IMR-90 (cell line): ENCODE results near the gene TXNL4A. TPM values are rescaled to one million over a fixed set of nuclear protein-coding genes. Genes with fewer than 3 reads are reported as not detected.

Experiments used
- ATAC-seq: fragments of 200-7000 bp; cut with Tn5 transposase; 2 replicates; pipeline ENCODE4 v1.9.1; 2020; ENCODE audit warnings: low read depth, mild to moderate bottlenecking, moderate library complexity
- BruUV-seq: library from RNA; stranded (reverse); fragments of 400-500 nt; replicated peaks from 2 replicates; lab custom pipeline; 2021; lab: Mats Ljungman, UMichigan
- CTCF ChIA-PET: fragments of 300-600 bp; formaldehyde crosslinking; extraction: SDS; loops from one replicate; lab custom pipeline; 2021; ENCODE audit warnings: antibody characterized with exemption; lab: Yijun Ruan, JAX
- POLR2A ChIA-PET: fragments of 300-600 bp; sonication (Branson Sonifier 250); formaldehyde crosslinking; loops from one replicate; lab custom pipeline; 2022; ENCODE audit warnings: antibody characterized with exemption; ENCODE audit not compliant: unreplicated experiment; lab: Charles Lee
- DNase-seq: peaks from one replicate; pipeline ENCODE4 v3.0.0; 2013
- H2AFZ ChIP-seq: replicated peaks from 2 replicates; pipeline ENCODE3; 2013; ENCODE audit warnings: low read length, mild to moderate bottlenecking; ENCODE audit not compliant: poor library complexity
- H2AK5ac ChIP-seq: 2 replicates; pipeline ENCODE4 v1.6.1; 2013; ENCODE audit warnings: low read depth, low read length, inconsistent platforms
- H2AK9ac ChIP-seq: replicated peaks from 2 replicates; pipeline ENCODE3; 2013; ENCODE audit warnings: mild to moderate bottlenecking, low read depth, low read length, moderate library complexity; ENCODE audit not compliant: poor library complexity
- H2BK120ac ChIP-seq: 2 replicates; pipeline ENCODE4 v1.6.1; 2013; ENCODE audit warnings: low read depth, low read length, inconsistent platforms
- H2BK15ac ChIP-seq: 3 replicates; pipeline ENCODE4 v1.6.1; 2013; ENCODE audit warnings: low read depth, low read length, inconsistent platforms
- H2BK20ac ChIP-seq: 2 replicates; pipeline ENCODE4 v1.6.1; 2013; ENCODE audit warnings: low read depth, mild to moderate bottlenecking, inconsistent platforms, low read length, moderate library complexity
- H2BK5ac ChIP-seq: 2 replicates; pipeline ENCODE4 v1.6.1; 2013; ENCODE audit warnings: mild to moderate bottlenecking, low read depth, low read length, inconsistent platforms; ENCODE audit not compliant: poor library complexity, severe bottlenecking
- H3K14ac ChIP-seq: replicated peaks from 2 replicates; pipeline ENCODE4 v1.6.1; 2013; ENCODE audit warnings: low read depth, low read length, inconsistent platforms
- H3K18ac ChIP-seq: 2 replicates; pipeline ENCODE4 v1.6.1; 2013; ENCODE audit warnings: low read depth, low read length, control low read depth
- H3K23ac ChIP-seq: 2 replicates; pipeline ENCODE4 v1.6.1; 2013; ENCODE audit warnings: low read depth, low read length, inconsistent platforms
- H3K27ac ChIP-seq: 2 replicates; pipeline ENCODE4 v1.5.1; 2013; ENCODE audit warnings: mild to moderate bottlenecking, control low read depth, low read length; ENCODE audit not compliant: insufficient read depth
- H3K27me3 ChIP-seq: 2 replicates; pipeline ENCODE4 v1.6.1; 2013; ENCODE audit warnings: low read length; ENCODE audit not compliant: control insufficient read depth, insufficient read depth
- H3K36me3 ChIP-seq: 2 replicates; pipeline ENCODE4 v1.6.1; 2013; ENCODE audit warnings: low read length, mixed read lengths; ENCODE audit not compliant: control insufficient read depth, insufficient read depth
- H3K4ac ChIP-seq: 2 replicates; pipeline ENCODE4 v1.6.1; 2013; ENCODE audit warnings: low read depth, low read length, inconsistent platforms
- H3K4me1 ChIP-seq: 2 replicates; pipeline ENCODE4 v1.6.1; 2013; ENCODE audit warnings: low read length, mixed read lengths; ENCODE audit not compliant: control insufficient read depth, insufficient read depth
- H3K4me2 ChIP-seq: 2 replicates; pipeline ENCODE4 v1.6.1; 2013; ENCODE audit warnings: low read depth, mild to moderate bottlenecking, control low read depth, low read length, moderate library complexity
- H3K4me3 ChIP-seq: 2 replicates; pipeline ENCODE4 v1.5.1; 2013; ENCODE audit warnings: low read depth, mild to moderate bottlenecking, control low read depth, low read length, moderate library complexity; ENCODE audit not compliant: insufficient read depth
- H3K56ac ChIP-seq: 2 replicates; pipeline ENCODE4 v1.6.1; 2013; ENCODE audit warnings: low read length, inconsistent platforms; ENCODE audit not compliant: insufficient read depth; ENCODE audit errors: extremely low read depth
- H3K79me1 ChIP-seq, 2 experiments: 2 replicates each; pipeline ENCODE4 v1.6.1; 2013; ENCODE audit warnings: low read length in 2 of 2, inconsistent platforms in 1 of 2, low read depth in 1 of 2
- H3K9ac ChIP-seq: 2 replicates; pipeline ENCODE4 v1.6.1; 2013; ENCODE audit warnings: low read depth, low read length, control low read depth
- H3K9me1 ChIP-seq: 2 replicates; pipeline ENCODE4 v1.6.1; 2013; ENCODE audit warnings: low read length, inconsistent platforms; ENCODE audit not compliant: insufficient read depth
- H3K9me3 ChIP-seq: 2 replicates; pipeline ENCODE4 v1.6.1; 2013; ENCODE audit warnings: low read length; ENCODE audit not compliant: control insufficient read depth, insufficient read depth
- H4K20me1 ChIP-seq: 2 replicates; pipeline ENCODE4 v1.6.1; 2013; ENCODE audit warnings: low read length, inconsistent platforms; ENCODE audit not compliant: insufficient read depth
- H4K5ac ChIP-seq: 2 replicates; pipeline ENCODE4 v1.6.1; 2013; ENCODE audit warnings: mild to moderate bottlenecking, low read depth, low read length, control low read depth
- H4K8ac ChIP-seq, 2 experiments: 2 replicates each; pipeline ENCODE4 v1.6.1; 2013; ENCODE audit warnings: low read depth in 2 of 2, low read length in 2 of 2, control low read depth in 1 of 2, inconsistent platforms in 1 of 2
- H4K91ac ChIP-seq: 2 replicates; pipeline ENCODE4 v1.6.1; 2013; ENCODE audit warnings: low read depth, low read length, inconsistent platforms; ENCODE audit not compliant: insufficient read depth
- CHD1 ChIP-seq: IDR thresholded peaks from 2 replicates; pipeline ENCODE4 v1.6.1; 2012; ENCODE audit warnings: low read depth, low read length, improper control_type of control experiment
- RCOR1 ChIP-seq: IDR thresholded peaks from 2 replicates; pipeline ENCODE4 v1.6.1; 2012; ENCODE audit warnings: mild to moderate bottlenecking, low read length, improper control_type of control experiment; ENCODE audit not compliant: insufficient replicate concordance
- SMC3 ChIP-seq: fragments of 150-350 bp; IDR thresholded peaks from 2 replicates; pipeline ENCODE4 v1.6.1; 2016; ENCODE audit warnings: low read depth, mild to moderate bottlenecking, antibody characterized with exemption, low read length, moderate library complexity
- WGBS, 2 experiments: methylation state at CpG; one replicate each; pipeline versions ENCODE4 v1.1.5 to v1.1.7; 2013; ENCODE audit warnings: missing lambda C conversion rate in 2 of 2; ENCODE audit not compliant: insufficient read length in 1 of 2; ENCODE audit errors: extremely low coverage in 2 of 2; 5-methylcytosine and 5-hydroxymethylcytosine counted together
- dilution Hi-C: fragments of 300-500 bp; cut with HindIII; formaldehyde crosslinking; loops from one replicate; pipeline ENCODE4 v1.14.3; 2018; ENCODE audit warnings: low sequenced_read_pairs; ENCODE audit not compliant: unreplicated experiment
- in situ Hi-C: fragments of 300-500 bp; cut with MboI; formaldehyde crosslinking; loops from 3 replicates; pipeline ENCODE4 v1.14.3; 2019; ENCODE audit warnings: low sequenced_read_pairs, inconsistent platforms, mixed read lengths
- intact Hi-C: fragments of 100-400 bp; cut with micrococcal nuclease; formaldehyde crosslinking; loops from 2 replicates; pipeline ENCODE4 v1.10.0; 2022
- polyA plus RNA-seq, 3 experiments: library from polyadenylated mRNA; depleted of rRNA; stranded (reverse); fragments of >200 nt; gene quantifications; 2 replicates each; pipeline ENCODE4 v1.2.3, GENCODE V29; 2012; ENCODE audit warnings: low replicate concordance in 1 of 3
- total RNA-seq: library from RNA; depleted of rRNA; stranded (reverse); fragments of >200 nt; gene quantifications from 2 replicates; pipeline ENCODE4 v1.2.3, GENCODE V29; 2012

TXNL4A gene
- total and polyA plus RNA-seq, 2 of the 4 experiments (the other 2 are of a cell fraction): 38.7 to 103 TPM

DNA sequence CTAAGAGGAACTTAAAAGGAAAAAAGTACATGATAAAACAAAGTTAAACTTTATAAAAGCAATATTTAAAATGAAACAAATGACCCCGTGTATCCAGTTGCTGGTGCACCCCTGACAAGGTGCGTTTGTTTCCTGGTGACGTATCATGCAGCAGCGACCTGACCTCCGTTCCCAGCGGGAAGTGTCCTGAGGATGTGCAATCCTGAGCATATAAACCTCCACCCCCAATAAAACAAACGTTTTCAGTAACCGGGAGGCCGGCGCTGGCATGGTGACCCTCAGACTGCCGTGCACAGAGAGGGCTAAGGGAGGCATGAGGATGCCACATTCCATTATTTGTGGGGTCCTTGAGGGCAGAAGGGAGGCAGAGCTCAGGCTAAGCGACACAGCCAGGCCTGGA is 51.7 kb downstream of the TXNL4A start:
- ATAC-seq (no peak), DNase-seq (no peak)
- no TSS peak for BruUV-seq
- Histone ChIP-seq H3K4ac (no peak overlapping the region), H2BK5ac (no peak overlapping the region), H3K18ac (no peak overlapping the region), H4K20me1 (peaks cover 52% of the 10 kb centered on the region), H3K4me1 (no peaks in the 10 kb centered on the region), H3K9me1 (peaks cover 8% of the 10 kb centered on the region), H3K4me2 (no peak overlapping the region), H3K79me1 (peaks cover 27 to 69% of the 10 kb centered on the region in 2 experiments), H2AK9ac (no peak overlapping the region), H3K9me3 (peaks cover 9% of the 10 kb centered on the region), H2BK15ac (no peak overlapping the region), H3K27me3 (no peaks in the 10 kb centered on the region), H3K56ac (no peak overlapping the region), H4K5ac (no peak overlapping the region), H4K8ac (no peak overlapping the region), H3K23ac (no peak overlapping the region), H2AFZ (no peak overlapping the region), H3K27ac (no peak overlapping the region), H2BK120ac (no peak overlapping the region), H4K91ac (no peak overlapping the region), H2AK5ac (no peak overlapping the region), H2BK20ac (no peak overlapping the region), H3K9ac (no peak overlapping the region), H3K14ac (no peak overlapping the region), H3K4me3 (no peak overlapping the region), H3K36me3 (peaks cover 47% of the 10 kb centered on the region)
- dilution Hi-C loops (no loop called here), in situ Hi-C loops (no loop called here), intact Hi-C loops (no loop called here)
- ChIA-PET POLR2A (no interaction called here), CTCF (no interaction called here)
- TF ChIP-seq RCOR1 (no peak), CHD1 (no peak), SMC3 (no peak)
- WGBS, 2 experiments: no CpG with 5 or more reads among the region's 12 CpGs
